Upper lobe of right lung (tissue), 1 donor: Measurements from ENCODE around the gene CDK9. TPM values are rescaled to one million over a fixed set of nuclear protein-coding genes. Genes with fewer than 3 reads are reported as not detected.

Experiments
- ATAC-seq: fragments of 200-7000 bp; cut with Tn5 transposase; one replicate; pipeline ENCODE4 v1.9.1; 2020; ENCODE audit warnings: mild to moderate bottlenecking, moderate library complexity
- DNase-seq: peaks from one replicate; pipeline ENCODE4 v3.0.0-alpha.2; 2020
- H3K27ac ChIP-seq: fragments of 200-600 bp; one replicate; pipeline ENCODE4 v1.8.0; 2022
- H3K27me3 ChIP-seq: fragments of 200-600 bp; one replicate; pipeline ENCODE4 v1.8.0; 2022; ENCODE audit warnings: mild to moderate bottlenecking
- H3K36me3 ChIP-seq: fragments of 200-600 bp; one replicate; pipeline ENCODE4 v1.8.0; 2022
- H3K4me1 ChIP-seq: fragments of 200-600 bp; one replicate; pipeline ENCODE4 v1.8.0; 2022
- H3K4me3 ChIP-seq: fragments of 200-600 bp; one replicate; pipeline ENCODE4 v1.8.0; 2022; ENCODE audit warnings: mild to moderate bottlenecking
- H3K9me3 ChIP-seq: fragments of 200-600 bp; one replicate; pipeline ENCODE4 v1.8.0; 2022
- CTCF ChIP-seq: fragments of 200-600 bp; IDR thresholded peaks from one replicate; pipeline ENCODE4 v1.8.0; 2022; ENCODE audit warnings: antibody characterized with exemption
- intact Hi-C: fragments of 100-400 bp; cut with DNase I; formaldehyde crosslinking; loops from one replicate; pipeline ENCODE4 v1.11.0; 2022
- total RNA-seq: library from RNA; stranded (reverse); fragmentation: NEBNext Ultra II Directional; extraction: Animal tissue kit (Norgen Biotek cat#: 25700); gene quantifications from one replicate; pipeline ENCODE4 v1.2.1, GENCODE V29; 2021
- donor health status: DM: no; HTN: yes; CAD: no; lungs with severe emphysema.

CDK9 gene
- total RNA-seq, 1 donor from 2014 or later: 99.1 TPM

DNA sequence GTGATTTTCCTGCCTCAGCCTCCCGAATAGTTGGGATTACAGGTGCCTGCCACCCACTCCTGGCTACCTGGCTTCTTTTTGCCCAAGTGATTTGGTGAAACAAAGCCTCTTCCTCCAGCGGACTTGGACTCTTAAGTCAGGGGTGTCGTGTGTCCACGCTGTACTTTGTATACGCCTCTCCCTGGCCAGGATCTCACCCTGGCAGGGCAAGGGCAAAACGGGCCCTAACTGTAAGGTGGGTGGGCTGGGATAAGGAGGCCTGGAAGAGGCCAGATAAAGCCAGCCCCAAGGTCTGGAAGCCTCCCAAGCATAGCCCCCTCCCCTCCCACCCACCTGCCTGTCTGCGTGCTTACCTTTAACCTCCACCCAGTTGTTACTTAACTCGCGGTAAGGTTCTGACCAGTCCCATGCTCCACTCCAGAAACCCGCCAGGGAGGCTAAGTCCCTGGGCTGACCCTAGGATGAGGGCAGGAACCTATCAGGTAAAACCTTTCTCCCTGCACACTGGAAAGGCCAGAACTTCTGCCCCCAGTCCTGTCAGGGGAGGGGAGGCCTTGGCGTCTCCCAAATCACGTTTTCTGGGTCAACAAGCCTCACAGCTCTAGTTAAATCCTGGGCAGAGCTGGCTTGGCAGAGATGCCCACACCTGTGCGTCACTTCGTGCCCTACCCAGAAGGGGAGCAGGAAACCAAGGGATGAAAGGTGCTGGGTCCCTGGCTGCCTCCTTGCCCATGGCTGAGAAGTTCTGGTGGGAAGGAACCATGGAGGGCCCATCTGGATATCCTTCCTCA, 8.4 kb downstream of the CDK9 start:
- DNase-seq (peak; percentile 77), ATAC-seq (peak; percentile 79)
- intact Hi-C loops: no loop called here
- Histone ChIP-seq H3K4me1 (peaks cover 29% of the 10 kb centered on the region), H3K27me3 (no peaks in the 10 kb centered on the region), H3K4me3 (no peak overlapping the region), H3K36me3 (peaks cover 35% of the 10 kb centered on the region), H3K27ac (peak overlapping the region; percentile 77), H3K9me3 (no peaks in the 10 kb centered on the region)
- TF ChIP-seq CTCF: no peak

DNA sequence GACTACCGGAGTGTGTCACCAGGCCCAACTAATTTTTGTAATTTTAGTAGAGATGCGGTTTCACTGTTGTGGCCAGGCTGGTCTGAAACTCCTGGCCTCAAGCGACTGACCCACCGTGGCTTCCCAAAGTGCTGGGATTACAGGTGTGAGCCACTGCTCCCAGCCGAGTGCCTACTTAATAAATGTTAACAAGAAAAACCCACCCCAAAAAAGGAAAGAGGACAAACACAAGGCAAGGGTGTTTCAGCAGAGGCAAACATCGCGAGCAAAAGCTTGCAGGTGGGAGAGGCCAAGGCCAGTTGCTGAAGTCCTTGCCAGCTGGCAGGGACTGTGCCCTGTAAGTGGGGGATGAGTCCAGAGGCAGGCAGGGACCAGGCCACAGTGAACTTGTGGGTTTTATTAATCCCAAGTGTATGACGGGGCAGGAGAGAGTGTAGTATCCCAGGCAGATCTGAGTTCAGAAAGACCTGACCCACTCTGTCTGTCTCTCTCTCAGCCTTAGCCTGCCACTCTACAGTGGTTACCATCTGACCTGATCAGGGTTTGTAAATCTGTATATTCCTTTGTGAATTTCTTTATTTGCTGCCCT, 10.5 kb downstream of the CDK9 start:
- Histone ChIP-seq H3K36me3 (peaks cover 14% of the 10 kb centered on the region), H3K27me3 (no peaks in the 10 kb centered on the region), H3K27ac (peak overlapping the region; percentile 51), H3K4me1 (peaks cover 33% of the 10 kb centered on the region), H3K4me3 (no peak overlapping the region), H3K9me3 (no peaks in the 10 kb centered on the region)
- peak; percentile 82 for DNase-seq
- intact Hi-C loops: no loop called here
- no peak for TF ChIP-seq CTCF
- peak; percentile 60 for ATAC-seq

DNA sequence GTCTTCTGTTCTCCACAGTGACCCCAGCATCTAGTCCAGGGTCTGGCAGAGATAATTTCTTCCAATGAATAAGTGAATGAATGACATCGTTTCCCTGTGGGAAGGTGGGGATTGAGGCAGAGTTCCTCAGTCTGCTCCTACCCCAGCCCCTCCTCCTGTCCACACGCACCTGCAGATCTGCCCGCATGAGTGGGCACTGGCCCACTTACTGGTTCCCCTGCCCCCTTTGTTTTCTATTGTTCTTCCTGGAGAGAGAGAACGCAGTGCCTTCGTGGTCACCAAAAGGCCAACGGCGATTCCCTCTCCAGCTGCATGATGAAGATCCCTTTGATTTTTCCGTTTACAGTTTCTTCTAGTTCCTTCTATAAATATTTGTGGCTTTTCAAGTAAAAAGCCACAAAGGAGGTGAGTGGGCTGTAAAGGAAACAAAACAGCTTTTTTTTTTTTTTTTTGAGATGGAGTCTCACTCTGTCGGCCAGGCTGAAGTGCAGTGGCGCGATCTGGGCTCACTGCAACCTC, 11.1 kb downstream of the CDK9 start:
- peaks cover 39% of the 10 kb centered on the region for H3K4me1 ChIP-seq
- ATAC-seq (no peak), DNase-seq (no peak)
- no peak overlapping the region for H3K4me3 ChIP-seq
- H3K9me3 ChIP-seq: no peaks in the 10 kb centered on the region
- intact Hi-C loops: no loop called here
- H3K36me3 ChIP-seq: peaks cover 8% of the 10 kb centered on the region
- peak overlapping the region; percentile 51 for H3K27ac ChIP-seq
- no peaks in the 10 kb centered on the region for H3K27me3 ChIP-seq
- TF ChIP-seq CTCF: no peak

DNA sequence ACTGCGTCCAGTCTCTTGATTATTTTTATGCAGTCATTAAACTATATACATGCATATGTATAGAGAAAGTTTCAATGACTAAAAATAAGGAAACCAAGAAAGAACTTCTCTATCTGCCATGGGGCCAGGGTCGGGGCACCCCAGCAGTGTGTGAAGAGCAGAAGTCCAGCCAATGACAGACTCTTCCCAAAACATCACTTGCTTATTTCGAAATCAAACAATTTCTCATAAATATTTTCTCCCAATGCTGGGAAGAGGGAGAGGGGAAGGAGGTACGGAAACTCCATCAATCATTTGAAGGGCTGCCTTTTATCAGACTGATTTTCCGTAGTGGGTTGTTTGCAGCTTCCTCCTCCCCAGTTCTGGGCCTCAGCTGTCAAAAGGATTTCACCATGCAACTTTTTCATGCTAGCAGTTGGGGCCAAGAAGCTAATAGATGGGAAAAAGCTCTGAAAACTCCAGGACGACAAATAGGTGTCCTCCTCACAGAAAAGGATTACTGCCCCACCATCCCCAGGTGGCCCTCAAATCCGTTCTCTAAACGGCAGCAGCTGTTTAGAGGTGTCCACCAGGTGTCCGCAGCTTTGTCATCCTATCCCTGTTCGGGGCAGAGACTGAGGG, 16.2 kb downstream of the CDK9 start:
- Histone ChIP-seq H3K27me3 (no peaks in the 10 kb centered on the region), H3K27ac (peak overlapping the region; percentile 94), H3K4me1 (peaks cover 40% of the 10 kb centered on the region), H3K9me3 (no peaks in the 10 kb centered on the region), H3K36me3 (peaks cover 20% of the 10 kb centered on the region), H3K4me3 (peak overlapping the region; percentile 72)
- TF ChIP-seq CTCF: no peak
- ATAC-seq (no peak), DNase-seq (no peak)
- intact Hi-C loops: no loop called here

DNA sequence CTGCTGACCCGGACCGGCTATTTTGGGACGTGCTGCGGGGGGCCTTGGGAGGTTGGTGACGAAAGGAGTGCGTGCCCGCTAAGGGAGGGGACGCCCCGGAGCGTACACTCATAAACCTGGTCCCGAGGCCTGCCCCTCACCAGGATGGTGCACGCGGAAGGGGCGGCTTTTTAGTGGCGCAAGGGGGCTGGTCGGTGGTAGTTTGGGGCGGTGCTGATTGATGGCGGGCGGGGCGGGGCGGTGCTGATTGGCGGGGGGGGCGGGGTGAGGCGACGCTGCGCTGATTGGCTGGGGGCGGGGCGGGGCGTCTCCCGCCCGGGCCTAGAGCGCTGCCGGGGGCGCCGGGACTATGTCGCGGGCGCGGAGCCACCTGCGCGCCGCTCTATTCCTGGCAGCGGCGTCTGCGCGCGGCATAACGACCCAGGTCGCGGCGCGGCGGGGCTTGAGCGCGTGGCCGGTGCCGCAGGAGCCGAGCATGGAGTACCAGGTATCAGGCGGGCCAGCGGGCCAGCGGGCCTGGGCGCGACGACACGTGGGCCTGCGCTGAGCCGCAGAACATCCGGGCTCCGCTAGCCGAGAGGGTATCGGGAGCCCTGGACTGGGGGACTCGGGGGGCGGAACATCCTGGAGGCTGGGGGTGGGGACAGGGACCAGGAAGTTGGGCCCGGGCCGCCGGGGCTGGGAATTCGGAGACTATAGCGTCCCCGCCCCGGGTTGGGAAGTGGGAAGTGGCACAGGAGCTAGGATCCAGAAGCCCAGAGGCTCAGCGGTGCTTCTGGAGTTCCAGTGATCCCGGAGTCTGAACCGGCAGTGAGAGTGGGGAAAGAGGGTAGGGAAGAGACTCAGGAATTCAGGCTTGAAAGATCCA, 17.0 kb downstream of the CDK9 start, which contains the start of gene FPGS:
FPGS (plus strand) TSS at position 307 of the 868 bp plus-strand sequence; CDS start at position 350, 43 bp downstream.
- Histone ChIP-seq H3K4me3 (peak within 1 kb of the TSS; percentile 72), H3K27ac (peak within 1 kb of the TSS; percentile 94), H3K36me3 (peaks cover 27% of the 10 kb centered on the region), H3K4me1 (peaks cover 34% of the 10 kb centered on the region), H3K9me3 (no peaks in the 10 kb centered on the region), H3K27me3 (no peaks in the 10 kb centered on the region)
- intact Hi-C loops: no loop called here
- ATAC-seq (peak; percentile 93), DNase-seq (peak; percentile 94)
- TF ChIP-seq CTCF: no peak
